GM12878 (cell line): Measurements from ENCODE around the gene NAA15. TPM values are rescaled to one million over a fixed set of nuclear protein-coding genes. Genes with fewer than 3 reads are reported as not detected.

Experiments
- ATAC-seq: fragments of 200-7000 bp; cut with Tn5 transposase; 3 replicates; pipeline ENCODE4 v1.9.1; 2020; ENCODE audit warnings: mild to moderate bottlenecking, moderate library complexity
- BruUV-seq: library from RNA; stranded (reverse); fragments of 400-500 nt; replicated peaks from 2 replicates; lab custom pipeline; 2021; lab: Mats Ljungman, UMichigan
- CTCF ChIA-PET: fragments of 300-600 bp; sonication (Branson Sonifier 250); formaldehyde crosslinking; extraction: SDS; loops from one replicate; lab custom pipeline; 2021; ENCODE audit warnings: inconsistent platforms; lab: Yijun Ruan, JAX
- POLR2A ChIA-PET: fragments of 350-600 bp; formaldehyde crosslinking; extraction: SDS; loops from one replicate; lab custom pipeline; 2021; ENCODE audit warnings: inconsistent platforms; lab: Charles Lee
- RAD21 ChIA-PET: fragments of 300-600 bp; sonication (Branson Sonifier 250); formaldehyde crosslinking; loops from one replicate; lab custom pipeline; 2023; ENCODE audit warnings: antibody characterized with exemption; ENCODE audit not compliant: unreplicated experiment; lab: Charles Lee
- SMC1A ChIA-PET: fragments of 300-600 bp; sonication (Branson Sonifier 250); formaldehyde crosslinking; loops from one replicate; lab custom pipeline; 2023; ENCODE audit not compliant: unreplicated experiment, uncharacterized antibody; lab: Charles Lee
- DNase-seq: peaks from one replicate; pipeline ENCODE4 v3.0.0-alpha.2; 2011; ENCODE audit warnings: low read depth, low spot score
- FAIRE-seq: peaks from 3 replicates; lab custom pipeline; 2011; peaks lifted over from hg19 to GRCh38; lab: Jason Lieb, UNC
- H2AFZ ChIP-seq: 2 replicates; pipeline ENCODE4 v1.6.0; 2011; ENCODE audit warnings: low read depth, low read length, control low read depth; ENCODE audit not compliant: control insufficient read depth
- H3K27ac ChIP-seq: 2 replicates; pipeline ENCODE4 v1.5.1; 2011; ENCODE audit warnings: control low read depth; ENCODE audit not compliant: control insufficient read depth, insufficient read depth
- H3K27me3 ChIP-seq, 2 experiments: replicated peaks in 1 of 2; 2 replicates each; pipeline versions ENCODE4 v1.6.0 to v1.6.1; 2011; ENCODE audit warnings: low read length in 1 of 2; ENCODE audit not compliant: control insufficient read depth in 2 of 2, insufficient read depth in 2 of 2
- H3K36me3 ChIP-seq, 2 experiments: 2 replicates each; pipeline ENCODE4 v1.5.1; 2011; ENCODE audit warnings: low read length in 1 of 2; ENCODE audit not compliant: control insufficient read depth in 2 of 2, insufficient read depth in 2 of 2
- H3K4me1 ChIP-seq: 2 replicates; pipeline ENCODE4 v1.6.1; 2011; ENCODE audit warnings: mild to moderate bottlenecking, low read length, moderate library complexity, mixed read lengths; ENCODE audit not compliant: control insufficient read depth, insufficient read depth
- H3K4me2 ChIP-seq: 2 replicates; pipeline ENCODE4 v1.6.0; 2011; ENCODE audit warnings: control low read depth; ENCODE audit not compliant: control insufficient read depth, insufficient read depth
- H3K4me3 ChIP-seq: fragments of 200-600 bp; sonication (generic); 2 replicates; pipeline ENCODE4 v1.5.1; 2016
- H3K79me2 ChIP-seq: 2 replicates; pipeline ENCODE4 v1.6.0; 2011; ENCODE audit warnings: low read length; ENCODE audit not compliant: control insufficient read depth, insufficient read depth
- H3K9ac ChIP-seq: 2 replicates; pipeline ENCODE4 v1.8.0; 2011; ENCODE audit warnings: low read length, control low read depth, mixed read lengths; ENCODE audit not compliant: control insufficient read depth, insufficient read depth
- H3K9me3 ChIP-seq: replicated peaks from 3 replicates; pipeline ENCODE4 v1.5.1; 2011; ENCODE audit warnings: mild to moderate bottlenecking, low read length; ENCODE audit not compliant: control insufficient read depth, insufficient read depth
- H4K20me1 ChIP-seq: 2 replicates; pipeline ENCODE4 v1.6.0; 2011; ENCODE audit not compliant: control insufficient read depth, insufficient read depth
- CHD4 ChIP-seq: fragments of 200-600 bp; sonication (generic); IDR thresholded peaks from 2 replicates; pipeline ENCODE4 v1.6.1; 2016; ENCODE audit warnings: mild to moderate bottlenecking
- HCFC1 ChIP-seq: fragments of 150-350 bp; IDR thresholded peaks from 2 replicates; pipeline ENCODE4 v1.6.1; 2014; ENCODE audit warnings: low read length
- JUNB ChIP-seq: IDR thresholded peaks from 2 replicates; pipeline ENCODE4 v1.6.1; 2016; ENCODE audit warnings: antibody characterized with exemption, mild to moderate bottlenecking
- JUND ChIP-seq: IDR thresholded peaks from 2 replicates; pipeline ENCODE4 v1.6.1; 2012; ENCODE audit warnings: low read depth, mild to moderate bottlenecking, low read length, improper control_type of control experiment, moderate library complexity
- PAX8 ChIP-seq: fragments of 450-650 bp; IDR thresholded peaks from 2 replicates; pipeline ENCODE4 v1.6.1; 2017; ENCODE audit warnings: mild to moderate bottlenecking, moderate library complexity
- SIN3A ChIP-seq: IDR thresholded peaks from 2 replicates; pipeline ENCODE4 v1.6.1; 2012; ENCODE audit warnings: low read depth, low read length, improper control_type of control experiment
- SIX5 ChIP-seq: IDR thresholded peaks from 2 replicates; pipeline ENCODE4 v1.6.1; 2011; ENCODE audit warnings: mild to moderate bottlenecking, low read depth, low read length, moderate library complexity; ENCODE audit not compliant: severe bottlenecking
- SMAD1 ChIP-seq: fragments of 450-650 bp; IDR thresholded peaks from 2 replicates; pipeline ENCODE4 v1.6.1; 2018; ENCODE audit warnings: mild to moderate bottlenecking, low read depth; ENCODE audit not compliant: partially characterized antibody
- ZNF24 ChIP-seq: fragments of 450-650 bp; IDR thresholded peaks from 2 replicates; pipeline ENCODE4 v1.6.1; 2017; ENCODE audit warnings: antibody characterized with exemption, mild to moderate bottlenecking
- ZNF274 ChIP-seq: IDR thresholded peaks from one replicate; pipeline ENCODE4 v1.8.0; 2011; ENCODE audit not compliant: insufficient read length, insufficient read depth
- ZNF622 ChIP-seq: fragments of 450-650 bp; IDR thresholded peaks from 2 replicates; pipeline ENCODE4 v1.6.1; 2017; ENCODE audit warnings: mild to moderate bottlenecking, inconsistent platforms
- WGBS: methylation state at CpG from one replicate; pipeline ENCODE4 v1.1.6; 2016; ENCODE audit warnings: low lambda C conversion rate; ENCODE audit not compliant: insufficient replicate concordance, insufficient coverage; ENCODE audit errors: missing lambda C conversion rate; 5-methylcytosine and 5-hydroxymethylcytosine counted together
- in situ Hi-C: fragments of 300-500 bp; cut with MboI; formaldehyde crosslinking; loops from 9 replicates; pipeline ENCODE4 v1.14.3; 2018; ENCODE audit warnings: mixed read lengths
- intact Hi-C: fragments of 100-400 bp; cut with micrococcal nuclease; formaldehyde crosslinking; loops from one replicate; pipeline ENCODE4 v1.14.2; 2022; ENCODE audit not compliant: unreplicated experiment
- polyA plus RNA-seq, 11 experiments: library from polyadenylated mRNA; depleted of rRNA in 4 of 11; unstranded in 6 of 11; stranded (reverse) in 5 of 11; fragments of >200 nt; fragmentation: Nextera tagmentation in 4 of 11; fragmentation: Illumina TruSeq in 1 of 11; extraction: Ambion mirVana in 4 of 11; extraction: Trizol in 1 of 11; gene quantifications; 1 replicate in 1 of 11; 2 replicates in 10 of 11; pipeline versions ENCODE4 v1.2.1 to v1.2.3, GENCODE V29; 2011 to 2016; ENCODE audit warnings: inconsistent platforms in 2 of 11, missing spikeins in 2 of 11, low read depth in 1 of 11
- total RNA-seq, 4 experiments: library from RNA; depleted of rRNA in 3 of 4; stranded (reverse); fragments of >200 nt in 3 of 4; fragmentation: Illumina TruSeq in 1 of 4; extraction: Trizol in 1 of 4; gene quantifications; 2 replicates each; pipeline versions ENCODE4 v1.2.1 to v1.2.3, GENCODE V29; 2013 to 2021
- TF ChIP-seq, protein P1 (sequence below): fragments of 450-650 bp; IDR thresholded peaks from 2 replicates; pipeline ENCODE4 v1.6.1; 2016; ENCODE audit warnings: mild to moderate bottlenecking, moderate library complexity, borderline replicate concordance
- TF ChIP-seq, protein P2 (sequence below): fragments of 450-650 bp; formaldehyde crosslinking; IDR thresholded peaks from 2 replicates; pipeline ENCODE4 v1.4.0; 2022; ENCODE audit warnings: mild to moderate bottlenecking, moderate library complexity
- TF ChIP-seq, protein P3 (sequence below): fragments of 450-650 bp; IDR thresholded peaks from 2 replicates; pipeline ENCODE4 v1.6.1; 2017; ENCODE audit warnings: low read depth, mild to moderate bottlenecking, moderate library complexity

NAA15 gene
- total and polyA plus RNA-seq, 10 of the 15 experiments (the other 5 are each of a cell fraction or from before 2014, with no cell fraction given): 24.3 to 93.1 (median 51.9) TPM

DNA sequence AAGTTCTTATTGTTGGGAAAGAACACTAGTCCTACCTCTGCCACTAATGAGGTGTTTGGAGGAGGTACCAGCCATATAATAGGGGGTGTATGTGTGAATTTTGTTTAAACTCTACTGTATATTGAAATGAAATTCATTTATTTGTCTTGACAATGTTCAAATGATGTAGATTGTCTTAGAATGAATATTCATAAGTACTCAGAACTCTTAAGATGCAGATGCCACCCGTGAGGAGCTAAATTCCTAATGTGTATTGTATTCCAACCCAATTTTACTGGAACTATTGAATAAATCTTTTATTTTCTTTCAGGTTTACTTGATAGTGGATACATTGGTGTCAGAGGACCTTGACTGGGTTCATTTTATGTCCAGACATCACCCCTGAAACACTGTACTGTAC lies 88.7 kb downstream of the NAA15 start (continued):
- no peak for TF ChIP-seq SIN3A

DNA sequence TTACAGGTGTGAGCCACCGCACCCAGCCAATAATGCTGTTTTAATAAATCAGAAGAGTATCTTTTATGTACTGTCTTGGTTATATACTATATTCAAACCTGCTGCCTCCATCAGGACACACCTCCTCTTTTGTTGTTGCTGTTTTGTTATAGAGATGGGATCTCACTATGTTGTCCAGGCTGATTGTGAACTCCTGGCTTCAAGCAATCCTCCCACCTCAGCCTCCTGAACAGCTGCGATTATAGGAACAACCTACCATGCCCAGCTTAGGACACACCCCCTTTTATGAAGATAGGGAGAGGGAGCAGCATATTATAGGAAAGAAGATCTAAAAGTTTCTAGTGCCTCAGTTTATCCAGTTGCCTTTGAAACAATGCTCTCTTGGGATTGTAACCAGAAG lies 90.4 kb downstream of the NAA15 start:
- POLR2A ChIA-PET: interaction anchor here (0.6 kb wide), 1 partner anchor 840 kb away, joined by 4 read pairs; no protein-coding TSS in a partner anchor
- peaks cover 5 to 16% of the 10 kb centered on the region in 2 experiments for H3K36me3 ChIP-seq
- H3K4me2 ChIP-seq: no peak overlapping the region
- CTCF ChIA-PET: no interaction called here
- WGBS: 97% methylated on average over 2 of the region's 2 CpGs
- H3K9ac ChIP-seq: no peak overlapping the region
- H4K20me1 ChIP-seq: no peaks in the 10 kb centered on the region
- RAD21 ChIA-PET: no interaction called here
- H3K27me3 ChIP-seq: no peaks in the 10 kb centered on the region
- intact Hi-C loops: no loop called here
- TF ChIP-seq ZNF24: no peak
- TF ChIP-seq HCFC1: no peak
- TF ChIP-seq, protein P1, sequence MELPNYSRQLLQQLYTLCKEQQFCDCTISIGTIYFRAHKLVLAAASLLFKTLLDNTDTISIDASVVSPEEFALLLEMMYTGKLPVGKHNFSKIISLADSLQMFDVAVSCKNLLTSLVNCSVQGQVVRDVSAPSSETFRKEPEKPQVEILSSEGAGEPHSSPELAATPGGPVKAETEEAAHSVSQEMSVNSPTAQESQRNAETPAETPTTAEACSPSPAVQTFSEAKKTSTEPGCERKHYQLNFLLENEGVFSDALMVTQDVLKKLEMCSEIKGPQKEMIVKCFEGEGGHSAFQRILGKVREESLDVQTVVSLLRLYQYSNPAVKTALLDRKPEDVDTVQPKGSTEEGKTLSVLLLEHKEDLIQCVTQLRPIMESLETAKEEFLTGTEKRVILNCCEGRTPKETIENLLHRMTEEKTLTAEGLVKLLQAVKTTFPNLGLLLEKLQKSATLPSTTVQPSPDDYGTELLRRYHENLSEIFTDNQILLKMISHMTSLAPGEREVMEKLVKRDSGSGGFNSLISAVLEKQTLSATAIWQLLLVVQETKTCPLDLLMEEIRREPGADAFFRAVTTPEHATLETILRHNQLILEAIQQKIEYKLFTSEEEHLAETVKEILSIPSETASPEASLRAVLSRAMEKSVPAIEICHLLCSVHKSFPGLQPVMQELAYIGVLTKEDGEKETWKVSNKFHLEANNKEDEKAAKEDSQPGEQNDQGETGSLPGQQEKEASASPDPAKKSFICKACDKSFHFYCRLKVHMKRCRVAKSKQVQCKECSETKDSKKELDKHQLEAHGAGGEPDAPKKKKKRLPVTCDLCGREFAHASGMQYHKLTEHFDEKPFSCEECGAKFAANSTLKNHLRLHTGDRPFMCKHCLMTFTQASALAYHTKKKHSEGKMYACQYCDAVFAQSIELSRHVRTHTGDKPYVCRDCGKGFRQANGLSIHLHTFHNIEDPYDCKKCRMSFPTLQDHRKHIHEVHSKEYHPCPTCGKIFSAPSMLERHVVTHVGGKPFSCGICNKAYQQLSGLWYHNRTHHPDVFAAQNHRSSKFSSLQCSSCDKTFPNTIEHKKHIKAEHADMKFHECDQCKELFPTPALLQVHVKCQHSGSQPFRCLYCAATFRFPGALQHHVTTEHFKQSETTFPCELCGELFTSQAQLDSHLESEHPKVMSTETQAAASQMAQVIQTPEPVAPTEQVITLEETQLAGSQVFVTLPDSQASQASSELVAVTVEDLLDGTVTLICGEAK: no peak
- no peak for TF ChIP-seq ZNF622
- no peak for TF ChIP-seq ZNF274
- TF ChIP-seq SMAD1: no peak
- TF ChIP-seq, protein P2, sequence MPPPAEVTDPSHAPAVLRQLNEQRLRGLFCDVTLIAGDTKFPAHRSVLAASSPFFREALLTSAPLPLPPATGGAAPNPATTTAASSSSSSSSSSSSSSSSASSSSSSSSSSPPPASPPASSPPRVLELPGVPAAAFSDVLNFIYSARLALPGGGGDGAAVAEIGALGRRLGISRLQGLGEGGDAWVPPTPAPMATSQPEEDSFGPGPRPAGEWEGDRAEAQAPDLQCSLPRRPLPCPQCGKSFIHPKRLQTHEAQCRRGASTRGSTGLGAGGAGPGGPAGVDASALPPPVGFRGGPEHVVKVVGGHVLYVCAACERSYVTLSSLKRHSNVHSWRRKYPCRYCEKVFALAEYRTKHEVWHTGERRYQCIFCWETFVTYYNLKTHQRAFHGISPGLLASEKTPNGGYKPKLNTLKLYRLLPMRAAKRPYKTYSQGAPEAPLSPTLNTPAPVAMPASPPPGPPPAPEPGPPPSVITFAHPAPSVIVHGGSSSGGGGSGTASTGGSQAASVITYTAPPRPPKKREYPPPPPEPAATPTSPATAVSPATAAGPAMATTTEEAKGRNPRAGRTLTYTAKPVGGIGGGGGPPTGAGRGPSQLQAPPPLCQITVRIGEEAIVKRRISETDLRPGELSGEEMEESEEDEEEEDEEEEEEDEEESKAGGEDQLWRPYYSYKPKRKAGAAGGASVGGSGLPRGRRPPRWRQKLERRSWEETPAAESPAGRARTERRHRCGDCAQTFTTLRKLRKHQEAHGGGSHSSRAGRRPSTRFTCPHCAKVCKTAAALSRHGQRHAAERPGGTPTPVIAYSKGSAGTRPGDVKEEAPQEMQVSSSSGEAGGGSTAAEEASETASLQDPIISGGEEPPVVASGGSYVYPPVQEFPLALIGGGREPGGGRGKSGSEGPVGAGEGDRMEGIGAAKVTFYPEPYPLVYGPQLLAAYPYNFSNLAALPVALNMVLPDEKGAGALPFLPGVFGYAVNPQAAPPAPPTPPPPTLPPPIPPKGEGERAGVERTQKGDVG: no peak
- TF ChIP-seq, protein P3, sequence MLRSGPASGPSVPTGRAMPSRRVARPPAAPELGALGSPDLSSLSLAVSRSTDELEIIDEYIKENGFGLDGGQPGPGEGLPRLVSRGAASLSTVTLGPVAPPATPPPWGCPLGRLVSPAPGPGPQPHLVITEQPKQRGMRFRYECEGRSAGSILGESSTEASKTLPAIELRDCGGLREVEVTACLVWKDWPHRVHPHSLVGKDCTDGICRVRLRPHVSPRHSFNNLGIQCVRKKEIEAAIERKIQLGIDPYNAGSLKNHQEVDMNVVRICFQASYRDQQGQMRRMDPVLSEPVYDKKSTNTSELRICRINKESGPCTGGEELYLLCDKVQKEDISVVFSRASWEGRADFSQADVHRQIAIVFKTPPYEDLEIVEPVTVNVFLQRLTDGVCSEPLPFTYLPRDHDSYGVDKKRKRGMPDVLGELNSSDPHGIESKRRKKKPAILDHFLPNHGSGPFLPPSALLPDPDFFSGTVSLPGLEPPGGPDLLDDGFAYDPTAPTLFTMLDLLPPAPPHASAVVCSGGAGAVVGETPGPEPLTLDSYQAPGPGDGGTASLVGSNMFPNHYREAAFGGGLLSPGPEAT: no peak
- no peak for TF ChIP-seq PAX8
- TF ChIP-seq JUND: no peak
- no peak for TF ChIP-seq CHD4
- TF ChIP-seq JUNB: no peak
- no peak for TF ChIP-seq SIX5
- TF ChIP-seq, all 136 proteins: peak for 0
- BruUV-seq: no TSS peak
- Histone ChIP-seq H2AFZ (no peak overlapping the region), H3K79me2 (no peaks in the 10 kb centered on the region), H3K9me3 (no peaks in the 10 kb centered on the region), H3K27ac (no peak overlapping the region), H3K4me1 (no peaks in the 10 kb centered on the region), H3K4me3 (no peak overlapping the region)
- ATAC-seq (no peak), DNase-seq (no peak), FAIRE-seq (no peak)
- SMC1A ChIA-PET: no interaction called here
- in situ Hi-C loops: no loop called here
